HepG2 (cell line): ENCODE data around the gene EPHA6. TPM values are rescaled to one million over a fixed set of nuclear protein-coding genes. Genes with fewer than 3 reads are reported as not detected.
"Not testable (repeated sequence)": the region's sequence is repeated elsewhere in the genome, so short reads cannot be mapped to it uniquely, and the experiment has no call there.

Experiments
- ATAC-seq: fragments of 200-7000 bp; cut with Tn5 transposase; 3 replicates; pipeline ENCODE4 v1.9.1; 2020; ENCODE audit warnings: mild to moderate bottlenecking, moderate library complexity
- BruUV-seq: library from RNA; stranded (reverse); fragments of 400-500 nt; replicated peaks from 2 replicates; lab custom pipeline; 2021; lab: Mats Ljungman, UMichigan
- CTCF ChIA-PET: fragments of 300-600 bp; formaldehyde crosslinking; extraction: SDS; loops from one replicate; lab custom pipeline; 2021; ENCODE audit warnings: low total read pairs, inconsistent platforms, low intra/inter-chr PET ratio; lab: Yijun Ruan, JAX
- POLR2A ChIA-PET: fragments of 350-600 bp; sonication (Branson Sonifier 250); formaldehyde crosslinking; loops from one replicate; lab custom pipeline; 2020; ENCODE audit warnings: antibody characterized with exemption, inconsistent platforms; lab: Yijun Ruan, JAX
- DNase-seq: peaks from one replicate; pipeline ENCODE4 v3.0.0-alpha.2; 2015; ENCODE audit warnings: low spot score
- FAIRE-seq: peaks from 3 replicates; lab custom pipeline; 2011; peaks lifted over from hg19 to GRCh38; lab: Jason Lieb, UNC
- H2AFZ ChIP-seq: one replicate; pipeline ENCODE4 v1.6.1; 2011; ENCODE audit warnings: low read length, inconsistent platforms
- H3K27ac ChIP-seq: fragments of 300-600 bp; 3 replicates; pipeline ENCODE4 v1.8.0; 2011; ENCODE audit warnings: mixed run types, mild to moderate bottlenecking, mixed read lengths, low read length, inconsistent platforms; ENCODE audit not compliant: insufficient read depth; ENCODE audit errors: extremely low read length
- H3K27me3 ChIP-seq, 2 experiments: fragments of 200-600 bp in 1 of 2; 2 replicates in 1 of 2; 3 replicates in 1 of 2; pipeline versions ENCODE4 v1.6.0 to v1.8.0; 2011; ENCODE audit warnings: low read length in 2 of 2, mild to moderate bottlenecking in 2 of 2, moderate library complexity in 2 of 2, inconsistent platforms in 1 of 2; ENCODE audit not compliant: insufficient read depth in 2 of 2, control insufficient read depth in 1 of 2
- H3K36me3 ChIP-seq, 2 experiments: fragments of 200-600 bp in 1 of 2; replicated peaks in 1 of 2; 2 replicates in 1 of 2; 3 replicates in 1 of 2; pipeline versions ENCODE4 v1.5.1 to v1.8.0; 2011; ENCODE audit warnings: low read length in 2 of 2, inconsistent platforms in 1 of 2; ENCODE audit not compliant: insufficient read depth in 2 of 2, control insufficient read depth in 1 of 2
- H3K4me1 ChIP-seq: 2 replicates; pipeline ENCODE4 v1.5.1; 2012; ENCODE audit warnings: low read length, inconsistent platforms; ENCODE audit not compliant: insufficient read depth
- H3K4me2 ChIP-seq: 2 replicates; pipeline ENCODE4 v1.6.0; 2011; ENCODE audit warnings: low read depth, low read length, inconsistent platforms
- H3K4me3 ChIP-seq, 3 experiments: fragments of 200-600 bp in 1 of 3; sonication (generic), shearing (Covaris generic) in 1 of 3; replicated peaks in 1 of 3; 2 replicates each; pipeline ENCODE4 v1.5.1; 2011 to 2016; ENCODE audit warnings: low read length in 3 of 3, inconsistent platforms in 2 of 3, low read depth in 2 of 3, mild to moderate bottlenecking in 2 of 3, control low read depth in 1 of 3, mixed read lengths in 1 of 3; ENCODE audit not compliant: insufficient read depth in 1 of 3
- H3K79me2 ChIP-seq: one replicate; pipeline ENCODE4 v1.6.1; 2011; ENCODE audit warnings: low read length, inconsistent platforms; ENCODE audit not compliant: insufficient read depth
- H3K9ac ChIP-seq: 2 replicates; pipeline ENCODE4 v1.6.0; 2011; ENCODE audit warnings: mild to moderate bottlenecking, low read depth, low read length, inconsistent platforms; ENCODE audit not compliant: insufficient read depth
- H3K9me3 ChIP-seq: 2 replicates; pipeline ENCODE4 v1.5.1; 2012; ENCODE audit warnings: mild to moderate bottlenecking, low read length
- H4K20me1 ChIP-seq: 2 replicates; pipeline ENCODE4 v1.6.0; 2011; ENCODE audit warnings: inconsistent platforms, mild to moderate bottlenecking, low read length, moderate library complexity; ENCODE audit not compliant: insufficient read depth
- ATF7 ChIP-seq, 2 experiments: fragments of 450-650 bp in 1 of 2; sonication (generic) in 1 of 2; formaldehyde crosslinking in 1 of 2; IDR thresholded peaks; 2 replicates each; pipeline versions ENCODE4 v1.4.0 to v1.6.1; 2016 to 2020; ENCODE audit warnings: antibody characterized with exemption in 1 of 2, mild to moderate bottlenecking in 1 of 2, missing genetic modification reagents in 1 of 2
- CREB1 ChIP-seq, 2 experiments: fragments of 450-650 bp in 1 of 2; IDR thresholded peaks; 2 replicates each; pipeline ENCODE4 v1.6.1; 2016 to 2017; ENCODE audit warnings: control low read depth in 1 of 2, mild to moderate bottlenecking in 1 of 2, missing compliant biosample characterization in 1 of 2, missing genetic modification characterization in 1 of 2
- JUN ChIP-seq: sonication (generic); formaldehyde crosslinking; IDR thresholded peaks from 2 replicates; pipeline ENCODE4 v1.4.0; 2020; ENCODE audit warnings: mild to moderate bottlenecking, missing genetic modification reagents
- MAFF ChIP-seq: IDR thresholded peaks from 2 replicates; pipeline ENCODE4 v1.6.1; 2011; ENCODE audit warnings: low read depth, low read length, improper control_type of control experiment
- MAFK ChIP-seq, 2 experiments: IDR thresholded peaks in 1 of 2; conservative IDR thresholded peaks in 1 of 2; 2 replicates each; pipeline ENCODE4 v1.6.1; 2011; ENCODE audit warnings: improper control_type of control experiment in 2 of 2, low read length in 2 of 2
- YEATS4 ChIP-seq: sonication (generic); formaldehyde crosslinking; IDR thresholded peaks from 2 replicates; pipeline ENCODE4 v1.4.0; 2020; ENCODE audit warnings: missing genetic modification reagents, borderline replicate concordance
- ZNF780A ChIP-seq: sonication (generic); formaldehyde crosslinking; IDR thresholded peaks from 2 replicates; pipeline ENCODE4 v1.8.0; 2022; ENCODE audit warnings: mild to moderate bottlenecking, missing genetic modification reagents, moderate library complexity
- WGBS: methylation state at CpG from one replicate; pipeline ENCODE4 v1.1.6; 2017; ENCODE audit warnings: low lambda C conversion rate; 5-methylcytosine and 5-hydroxymethylcytosine counted together
- in situ Hi-C: cut with HindIII; loops from 2 replicates; pipeline ENCODE4 v1.10.0; 2017; ENCODE audit warnings: low pct_unique_long_range_greater_than_20kb; ENCODE audit not compliant: extremely low pct_ligation_motif_present
- intact Hi-C: fragments of 100-400 bp; cut with micrococcal nuclease; formaldehyde crosslinking; loops from one replicate; pipeline ENCODE4 v1.10.0; 2022; ENCODE audit not compliant: unreplicated experiment
- polyA plus RNA-seq, 8 experiments: library from polyadenylated mRNA; depleted of rRNA in 3 of 8; stranded (reverse) in 7 of 8; unstranded in 1 of 8; fragments of >200 nt; fragmentation: Illumina TruSeq in 4 of 8; extraction: Trizol in 4 of 8; gene quantifications; 2 replicates each; pipeline versions ENCODE4 v1.2.1 to v1.2.3, GENCODE V29; 2011 to 2016; ENCODE audit warnings: low read depth in 4 of 8, missing spikeins in 1 of 8, mixed read lengths in 1 of 8; ENCODE audit not compliant: insufficient read depth in 1 of 8
- total RNA-seq, 5 experiments: library from RNA; depleted of rRNA; stranded (reverse); fragments of >200 nt; fragmentation: Illumina TruSeq; extraction: Trizol; gene quantifications; 2 replicates each; pipeline ENCODE4 v1.2.3, GENCODE V29; 2016; ENCODE audit warnings: low read depth in 1 of 5
- TF ChIP-seq, protein P1 (sequence below): sonication (generic); formaldehyde crosslinking; IDR thresholded peaks from 2 replicates; pipeline ENCODE4 v1.8.0; 2022; ENCODE audit warnings: mild to moderate bottlenecking, missing genetic modification reagents, moderate library complexity

Gene EPHA6
- total and polyA plus RNA-seq, 2 of the 13 experiments (the other 11 are each of a cell fraction or from before 2014, with no cell fraction given) = not detected

DNA sequence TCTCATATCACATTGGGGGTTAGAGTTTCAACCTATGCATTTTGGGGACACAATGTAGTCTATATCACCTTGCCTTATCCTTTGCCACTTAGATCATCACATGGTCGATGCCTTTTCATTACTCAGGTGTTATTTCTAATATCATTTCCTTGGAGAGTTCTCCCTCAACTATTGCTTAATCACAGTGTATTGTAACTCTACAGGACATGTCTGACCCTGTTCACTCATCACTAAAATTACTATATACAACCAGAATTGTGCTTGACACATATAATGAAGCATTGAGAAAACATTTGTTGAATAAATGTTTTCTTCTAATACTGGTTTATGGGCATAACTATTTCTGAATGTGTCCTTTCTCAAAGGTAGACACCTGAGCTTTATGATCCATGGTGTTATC, 207.4 kb downstream of the EPHA6 start (continued):
- TF ChIP-seq ZNF780A (CRISPR knock-in tag) = no peak

DNA sequence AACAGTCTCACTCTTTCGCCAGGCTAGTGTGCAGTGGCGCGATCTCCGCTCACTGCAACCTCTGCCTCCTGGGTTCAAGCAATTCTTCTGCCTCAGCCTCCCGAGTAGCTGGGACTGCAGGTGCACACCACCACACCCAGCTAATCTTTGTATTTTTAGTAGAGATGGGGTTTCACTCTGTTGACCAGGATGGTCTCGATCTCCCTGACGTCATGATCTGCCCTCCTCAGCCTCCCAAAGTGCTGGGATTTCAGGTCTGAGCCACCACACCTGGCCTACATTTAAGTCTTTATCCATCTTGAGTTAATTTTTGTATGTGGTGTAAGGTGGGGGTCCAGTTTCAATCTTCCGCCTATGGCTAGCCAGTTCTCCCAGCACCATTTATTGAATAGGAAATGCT, 211.2 kb downstream of the EPHA6 start:
- DNase-seq; CTCF ChIA-PET; FAIRE-seq; H3K4me2 ChIP-seq; in situ Hi-C loops; POLR2A ChIA-PET; intact Hi-C loops; H3K9ac ChIP-seq; H4K20me1 ChIP-seq; BruUV-seq; H2AFZ ChIP-seq; ATAC-seq; H3K4me1 ChIP-seq; H3K36me3 ChIP-seq; H3K4me3 ChIP-seq; H3K27ac ChIP-seq; H3K9me3 ChIP-seq; H3K79me2 ChIP-seq; H3K27me3 ChIP-seq; TF ChIP-seq ATF7, CREB1 (CRISPR knock-in tag; IDR thresholded peaks at IDR 0.05): not testable (repeated sequence)
- 55% methylated on average over 8 of the region's 8 CpGs for WGBS
- TF ChIP-seq ATF7 (IDR thresholded peaks at IDR 0.05) = peak; percentile 63
- peak; percentile 75 for TF ChIP-seq CREB1 (IDR thresholded peaks at IDR 0.05)

DNA sequence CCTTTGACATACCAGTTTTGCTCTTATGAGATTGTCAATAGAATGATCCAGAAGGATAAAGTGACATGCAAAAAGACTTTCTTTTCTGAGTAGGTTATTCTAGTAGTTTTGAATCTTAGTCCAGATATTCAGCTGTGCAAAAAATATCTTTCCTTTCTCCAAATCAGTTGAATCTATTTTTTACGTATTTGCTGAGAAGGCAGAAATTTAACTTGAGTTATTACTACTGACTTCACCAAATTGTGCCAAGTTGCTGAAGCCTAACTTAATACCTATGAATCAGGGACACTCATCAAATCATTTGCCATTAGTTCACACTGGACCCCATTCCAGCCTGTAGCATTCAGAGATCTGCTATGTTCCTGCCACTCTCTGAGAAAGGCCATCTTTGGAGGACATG, 215.6 kb downstream of the EPHA6 start:
- H4K20me1 ChIP-seq = no peaks in the 10 kb centered on the region
- intact Hi-C loops (no loop called here), in situ Hi-C loops (no loop called here)
- ATAC-seq (no peak), FAIRE-seq (no peak), DNase-seq (no peak)
- no peak overlapping the region for H3K4me3 ChIP-seq
- BruUV-seq = no TSS peak
- ChIA-PET POLR2A (no interaction called here), CTCF (no interaction called here)
- no peak overlapping the region for H2AFZ ChIP-seq
- H3K27me3 ChIP-seq = no peaks in the 10 kb centered on the region
- no peak overlapping the region for H3K4me2 ChIP-seq
- no peak overlapping the region for H3K27ac ChIP-seq
- H3K79me2 ChIP-seq = no peaks in the 10 kb centered on the region
- H3K36me3 ChIP-seq = no peaks in the 10 kb centered on the region
- TF ChIP-seq MAFF (peak; percentile 81), YEATS4 (CRISPR knock-in tag) (no peak), MAFK (conservative IDR thresholded peaks at IDR 0.05 in 1 of 2, IDR thresholded peaks at IDR 0.05 in 1 of 2; ENCODE audit: low read length in 2 of 2) (peak; percentile 66 to 89), JUN (CRISPR knock-in tag) (no peak)
- TF ChIP-seq, protein P1, sequence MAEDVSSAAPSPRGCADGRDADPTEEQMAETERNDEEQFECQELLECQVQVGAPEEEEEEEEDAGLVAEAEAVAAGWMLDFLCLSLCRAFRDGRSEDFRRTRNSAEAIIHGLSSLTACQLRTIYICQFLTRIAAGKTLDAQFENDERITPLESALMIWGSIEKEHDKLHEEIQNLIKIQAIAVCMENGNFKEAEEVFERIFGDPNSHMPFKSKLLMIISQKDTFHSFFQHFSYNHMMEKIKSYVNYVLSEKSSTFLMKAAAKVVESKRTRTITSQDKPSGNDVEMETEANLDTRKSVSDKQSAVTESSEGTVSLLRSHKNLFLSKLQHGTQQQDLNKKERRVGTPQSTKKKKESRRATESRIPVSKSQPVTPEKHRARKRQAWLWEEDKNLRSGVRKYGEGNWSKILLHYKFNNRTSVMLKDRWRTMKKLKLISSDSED (CRISPR knock-in tag) = no peak
- no peaks in the 10 kb centered on the region for H3K4me1 ChIP-seq
- WGBS = 0% methylated on average over 1 of the region's 1 CpG
- H3K9ac ChIP-seq = no peak overlapping the region
- H3K9me3 ChIP-seq = no peaks in the 10 kb centered on the region
